ENCODE results near the gene CIT.

Gene CIT

GRCh38 chr12:119797090-119797489, 80.0 kb downstream of the CIT start:
- no peak for DNase-seq

- no peak for DNase-seq
Observed at GRCh38 chr12:119796292-119796691, 80.8 kb downstream of the CIT start.

GRCh38 chr12:119791453-119791852, 85.7 kb downstream of the CIT start:
- DNase-seq, result no peak

GRCh38 chr12:119788786-119789185, 88.3 kb downstream of the CIT start:
- no peak for DNase-seq

GRCh38 chr12:119786539-119786938, 90.6 kb downstream of the CIT start:
- no peak for DNase-seq

- no peak for DNase-seq
Observed at GRCh38 chr12:119784673-119785072, 92.4 kb downstream of the CIT start.

- DNase-seq, result no peak
Observed at GRCh38 chr12:119783787-119784186, 93.3 kb downstream of the CIT start.

- no peak for DNase-seq
Observed at GRCh38 chr12:119781804-119782203, 95.3 kb downstream of the CIT start.

GRCh38 chr12:119780786-119781434, 96.2 kb downstream of the CIT start:
- no peak for DNase-seq

GRCh38 chr12:119775246-119775895, 101.7 kb downstream of the CIT start:
- DNase-seq, result no peak

GRCh38 chr12:119772431-119772830, 104.7 kb downstream of the CIT start:
- DNase-seq, result no peak

GRCh38 chr12:119770146-119770545, 107.0 kb downstream of the CIT start:
- no peak for DNase-seq

- DNase-seq, result no peak
Observed at GRCh38 chr12:119762619-119763018, 114.5 kb downstream of the CIT start.

GRCh38 chr12:119758722-119759121, 118.4 kb downstream of the CIT start:
- no peak for DNase-seq

GRCh38 chr12:119758234-119758633, 118.9 kb downstream of the CIT start:
- no peak for DNase-seq

- no peak for DNase-seq
Observed at GRCh38 chr12:119751961-119752360, 125.2 kb downstream of the CIT start.

- DNase-seq, result no peak
Observed at GRCh38 chr12:119749666-119750065, 127.5 kb downstream of the CIT start.

GRCh38 chr12:119748497-119748896, 128.6 kb downstream of the CIT start:
- DNase-seq, result no peak

GRCh38 chr12:119746169-119746568, 131.0 kb downstream of the CIT start:
- no peak for DNase-seq

GRCh38 chr12:119744900-119745606, 132.1 kb downstream of the CIT start:
- DNase-seq, result no peak

- DNase-seq, result no peak
Observed at GRCh38 chr12:119742700-119743099, 134.4 kb downstream of the CIT start.

- no peak for DNase-seq
Observed at GRCh38 chr12:119740830-119741229, 136.3 kb downstream of the CIT start.

GRCh38 chr12:119735079-119735478, 142.0 kb downstream of the CIT start:
- DNase-seq, result no peak

GRCh38 chr12:119730381-119730780, 146.7 kb downstream of the CIT start:
- no peak for DNase-seq

Measured in stimulated activated CD4-positive, alpha-beta T cell treated with anti-CD3 and anti-CD28 coated beads, Interleukin-1b, Interleukin-23, amount 100 ng/mL, for 48 hours (primary cell).